ENCODE measurements around the gene PDCD2L.

- TF ChIP-seq, protein P1, sequence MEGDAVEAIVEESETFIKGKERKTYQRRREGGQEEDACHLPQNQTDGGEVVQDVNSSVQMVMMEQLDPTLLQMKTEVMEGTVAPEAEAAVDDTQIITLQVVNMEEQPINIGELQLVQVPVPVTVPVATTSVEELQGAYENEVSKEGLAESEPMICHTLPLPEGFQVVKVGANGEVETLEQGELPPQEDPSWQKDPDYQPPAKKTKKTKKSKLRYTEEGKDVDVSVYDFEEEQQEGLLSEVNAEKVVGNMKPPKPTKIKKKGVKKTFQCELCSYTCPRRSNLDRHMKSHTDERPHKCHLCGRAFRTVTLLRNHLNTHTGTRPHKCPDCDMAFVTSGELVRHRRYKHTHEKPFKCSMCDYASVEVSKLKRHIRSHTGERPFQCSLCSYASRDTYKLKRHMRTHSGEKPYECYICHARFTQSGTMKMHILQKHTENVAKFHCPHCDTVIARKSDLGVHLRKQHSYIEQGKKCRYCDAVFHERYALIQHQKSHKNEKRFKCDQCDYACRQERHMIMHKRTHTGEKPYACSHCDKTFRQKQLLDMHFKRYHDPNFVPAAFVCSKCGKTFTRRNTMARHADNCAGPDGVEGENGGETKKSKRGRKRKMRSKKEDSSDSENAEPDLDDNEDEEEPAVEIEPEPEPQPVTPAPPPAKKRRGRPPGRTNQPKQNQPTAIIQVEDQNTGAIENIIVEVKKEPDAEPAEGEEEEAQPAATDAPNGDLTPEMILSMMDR (IDR thresholded peaks at IDR 0.05; ENCODE audit: low read depth, low read length) = no peak
- TF ChIP-seq MAX (IDR thresholded peaks at IDR 0.05; ENCODE audit: low read depth, low read length) (peak; percentile 77), MYC (IDR thresholded peaks at IDR 0.05; ENCODE audit: low read depth, low read length) (no peak; the same call in 1 of the 2 replicates), POLR2A (IDR thresholded peaks at IDR 0.05; ENCODE audit: extremely low read depth, insufficient read length) (peak; percentile 36)
Observed at GRCh38 chr19:34404109-34404909, at the start of gene PDCD2L.

Data from NB4 (cell line).